K562 (cell line): ENCODE results near the gene FANCD2. TPM values are rescaled to one million over a fixed set of nuclear protein-coding genes. Genes with fewer than 3 reads are reported as not detected.

Source experiments
- ATAC-seq: fragments of 200-7000 bp; cut with Tn5 transposase; 3 replicates; pipeline ENCODE4 v1.9.1; 2020; ENCODE audit warnings: moderate library complexity
- BruUV-seq: library from RNA; stranded (reverse); fragments of 400-500 nt; replicated peaks from 2 replicates; lab custom pipeline; 2021; lab: Mats Ljungman, UMichigan
- CTCF ChIA-PET: fragments of 300-600 bp; formaldehyde crosslinking; extraction: SDS; loops from one replicate; lab custom pipeline; 2021; ENCODE audit warnings: low intra/inter-chr PET ratio; lab: Yijun Ruan, JAX
- POLR2A ChIA-PET: fragments of 300-600, 350-650 bp; sonication (Branson Sonifier 250); formaldehyde crosslinking; extraction: SDS; loops from one replicate; lab custom pipeline; 2021; ENCODE audit warnings: antibody characterized with exemption, inconsistent platforms; lab: Yijun Ruan, JAX
- DNase-seq, 4 experiments: peaks; one replicate each; pipeline versions ENCODE4 v3.0.0 to v3.0.0-alpha.2; 2011 to 2018; ENCODE audit warnings: low spot score in 3 of 4, mixed read lengths in 3 of 4; ENCODE audit errors: extremely low read depth in 1 of 4
- FAIRE-seq: peaks from 2 replicates; lab custom pipeline; 2011; peaks lifted over from hg19 to GRCh38; lab: Jason Lieb, UNC
- H2AFZ ChIP-seq: 2 replicates; pipeline ENCODE4 v1.6.0; 2011; ENCODE audit warnings: low read depth, low read length, control low read depth, inconsistent platforms
- H3K27ac ChIP-seq: fragments of 200-600 bp; 3 replicates; pipeline ENCODE4 v1.8.0; 2011; ENCODE audit warnings: low read depth, mild to moderate bottlenecking, control low read depth, inconsistent platforms, low read length, moderate library complexity, mixed read lengths; ENCODE audit errors: extremely low read depth
- H3K27me3 ChIP-seq, 2 experiments: fragments of 300-600 bp in 1 of 2; 2 replicates in 1 of 2; 3 replicates in 1 of 2; pipeline versions ENCODE4 v1.6.0 to v1.8.0; 2011; ENCODE audit warnings: inconsistent platforms in 2 of 2, low read length in 2 of 2, mild to moderate bottlenecking in 1 of 2, mixed read lengths in 1 of 2, moderate library complexity in 1 of 2; ENCODE audit not compliant: control insufficient read depth in 2 of 2, insufficient read depth in 2 of 2
- H3K36me3 ChIP-seq: fragments of 300-600 bp; 3 replicates; pipeline ENCODE4 v1.8.0; 2011; ENCODE audit warnings: mild to moderate bottlenecking, low read length, inconsistent platforms; ENCODE audit not compliant: control insufficient read depth, insufficient read depth
- H3K4me1 ChIP-seq, 2 experiments: fragments of 200-600 bp in 1 of 2; replicated peaks in 1 of 2; 2 replicates in 1 of 2; 3 replicates in 1 of 2; pipeline versions ENCODE4 v1.5.1 to v1.8.0; 2011; ENCODE audit warnings: inconsistent platforms in 2 of 2, low read length in 2 of 2, mild to moderate bottlenecking in 1 of 2, mixed read lengths in 1 of 2, moderate library complexity in 1 of 2; ENCODE audit not compliant: control insufficient read depth in 2 of 2, insufficient read depth in 2 of 2
- H3K4me2 ChIP-seq: 2 replicates; pipeline ENCODE4 v1.6.1; 2011; ENCODE audit warnings: low read length, control low read depth, inconsistent platforms, mixed read lengths; ENCODE audit not compliant: insufficient read depth
- H3K4me3 ChIP-seq: fragments of 200-600 bp; sonication (generic), shearing (Covaris generic); 2 replicates; pipeline ENCODE4 v1.5.1; 2016; ENCODE audit warnings: control low read depth, inconsistent platforms
- H3K79me2 ChIP-seq: fragments of 200-600 bp; 3 replicates; pipeline ENCODE4 v1.8.0; 2011; ENCODE audit warnings: low read length, inconsistent platforms; ENCODE audit not compliant: control insufficient read depth, insufficient read depth
- H3K9ac ChIP-seq, 2 experiments: 2 replicates each; pipeline versions ENCODE4 v1.6.0 to v1.6.1; 2011; ENCODE audit warnings: low read depth in 2 of 2, low read length in 2 of 2, control low read depth in 1 of 2, inconsistent platforms in 1 of 2, mild to moderate bottlenecking in 1 of 2, mixed read lengths in 1 of 2; ENCODE audit not compliant: insufficient read depth in 1 of 2
- H3K9me1 ChIP-seq: one replicate; pipeline ENCODE4 v1.6.0; 2011; ENCODE audit warnings: inconsistent platforms, mild to moderate bottlenecking, low read length, moderate library complexity; ENCODE audit not compliant: control insufficient read depth, insufficient read depth
- H3K9me3 ChIP-seq: replicated peaks from 2 replicates; pipeline ENCODE4 v1.5.1; 2011; ENCODE audit warnings: low read depth, low read length, inconsistent platforms; ENCODE audit not compliant: control insufficient read depth, insufficient read depth
- H4K20me1 ChIP-seq: replicated peaks from 2 replicates; pipeline ENCODE4 v1.6.1; 2011; ENCODE audit warnings: low read length, inconsistent platforms, mixed read lengths; ENCODE audit not compliant: control insufficient read depth, insufficient read depth
- CBFB ChIP-seq: sonication (generic); formaldehyde crosslinking; IDR thresholded peaks from 2 replicates; pipeline ENCODE4 v1.4.0; 2020; ENCODE audit warnings: mild to moderate bottlenecking, missing genetic modification reagents
- CEBPB ChIP-seq: fragments of 450-650 bp; IDR thresholded peaks from 2 replicates; pipeline ENCODE4 v1.6.1; 2016; ENCODE audit warnings: missing genetic modification characterization, missing compliant biosample characterization
- CEBPG ChIP-seq, 3 experiments: fragments of 200-800 bp in 1 of 3; sonication (Bioruptor generic) in 1 of 3; sonication (generic) in 1 of 3; formaldehyde crosslinking in 1 of 3; IDR thresholded peaks in 2 of 3; conservative IDR thresholded peaks in 1 of 3; 2 replicates each; pipeline versions ENCODE4 v1.6.1 to v1.8.0; 2016 to 2022; ENCODE audit warnings: missing compliant biosample characterization in 2 of 3, missing genetic modification characterization in 2 of 3, mild to moderate bottlenecking in 1 of 3, missing genetic modification reagents in 1 of 3
- CREBBP ChIP-seq: IDR thresholded peaks from one replicate; pipeline ENCODE4 v1.6.1; 2012; ENCODE audit warnings: low read depth, mild to moderate bottlenecking, control low read depth, inconsistent platforms, low read length
- POLR2G ChIP-seq: fragments of 200-400 bp; formaldehyde crosslinking; IDR thresholded peaks from 2 replicates; pipeline ENCODE4 v1.6.1; 2017; ENCODE audit warnings: low read depth, mild to moderate bottlenecking, antibody characterized with exemption, low read length, moderate library complexity
- RFX1 ChIP-seq: fragments of 450-650 bp; IDR thresholded peaks from 2 replicates; pipeline ENCODE4 v1.6.1; 2016; ENCODE audit warnings: mild to moderate bottlenecking, moderate library complexity
- WGBS: fragments of 100-300 bp; shearing (Covaris generic); methylation state at CpG from one replicate; pipeline ENCODE4 v1.1.6; 2016; ENCODE audit warnings: low coverage, mixed read lengths; ENCODE audit not compliant: insufficient coverage; ENCODE audit errors: missing lambda C conversion rate; 5-methylcytosine and 5-hydroxymethylcytosine counted together
- in situ Hi-C: fragments of 300-500 bp; cut with MboI; formaldehyde crosslinking; loops from 4 replicates; pipeline ENCODE4 v1.15.0; 2018; ENCODE audit warnings: inconsistent platforms, mixed read lengths
- intact Hi-C: fragments of 100-400 bp; cut with micrococcal nuclease; formaldehyde crosslinking; loops from 2 replicates; pipeline ENCODE4 v1.14.2; 2022
- polyA plus RNA-seq, 8 experiments: library from polyadenylated mRNA; depleted of rRNA in 4 of 8; stranded (reverse) in 5 of 8; unstranded in 3 of 8; fragments of >200 nt; fragmentation: Nextera tagmentation in 2 of 8; fragmentation: Illumina TruSeq in 1 of 8; extraction: Ambion mirVana in 2 of 8; extraction: Trizol in 1 of 8; gene quantifications; 2 replicates each; pipeline versions ENCODE4 v1.2.1 to v1.2.3, GENCODE V29; 2011 to 2014; ENCODE audit warnings: inconsistent platforms in 1 of 8, missing spikeins in 1 of 8
- total RNA-seq, 7 experiments: library from RNA; depleted of rRNA in 6 of 7; stranded (reverse); fragments of >200 nt in 6 of 7; fragmentation: Illumina TruSeq in 2 of 7; extraction: Trizol in 2 of 7; gene quantifications; 2 replicates each; pipeline versions ENCODE4 v1.2.1 to v1.2.3, GENCODE V29; 2011 to 2021; ENCODE audit warnings: low replicate concordance in 1 of 7

The FANCD2 gene
- total and polyA plus RNA-seq, 9 of the 15 experiments (the other 6 are each of a cell fraction or from before 2014, with no cell fraction given), result 59.4 to 137 (median 96.1) TPM

DNA sequence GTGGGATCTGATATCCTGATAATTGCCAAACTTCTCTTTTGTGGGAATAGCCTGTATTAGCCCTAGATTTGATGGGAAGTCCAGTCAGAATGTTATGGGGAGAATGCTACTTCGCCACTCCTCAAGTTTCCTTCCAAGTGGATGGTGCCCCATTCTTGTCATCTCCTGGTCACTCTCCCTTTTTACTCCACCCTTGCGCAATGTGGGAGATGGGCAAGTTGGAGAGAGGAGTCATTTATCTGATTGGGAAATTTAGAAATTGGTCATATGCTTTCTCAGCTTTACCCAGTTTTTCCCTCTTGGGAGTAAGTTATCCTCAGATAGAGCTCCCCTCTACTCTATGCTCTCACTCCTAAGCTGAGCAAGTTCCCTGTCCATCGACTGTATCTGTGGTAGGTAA lies 67.4 kb downstream of the FANCD2 start:
- no TSS peak for BruUV-seq
- H3K4me1 ChIP-seq, result no peaks in the 10 kb centered on the region
- DNase-seq (no peak), ATAC-seq (no peak), FAIRE-seq (no peak)
- ChIA-PET POLR2A (interaction anchor here (1.0 to 1.3 kb wide), 2 partner anchors 10 to 21 kb away, joined by 4 to 5 read pairs; no protein-coding TSS in a partner anchor), CTCF (no interaction called here)
- no peak overlapping the region for H3K4me3 ChIP-seq
- H3K36me3 ChIP-seq, result peaks cover 80% of the 10 kb centered on the region
- intact Hi-C loops (no loop called here), in situ Hi-C loops (no loop called here)
- 94% methylated on average over 3 of the region's 3 CpGs for WGBS
- no peaks in the 10 kb centered on the region for H3K9me3 ChIP-seq
- H3K27ac ChIP-seq, result no peak overlapping the region
- no peaks in the 10 kb centered on the region for H3K27me3 ChIP-seq
- TF ChIP-seq CEBPB (tag) (peak; percentile 79), CBFB (CRISPR knock-in tag) (no peak), CREBBP (no peak), POLR2G (no peak), RFX1 (no peak), CEBPG (CRISPR knock-in tag; IDR thresholded peaks at IDR 0.05) (no peak), CEBPG (tag; conservative IDR thresholded peaks at IDR 0.05 in 1 of 2, IDR thresholded peaks at IDR 0.05 in 1 of 2) (peak; percentile 43 to 49; a peak in 3 of 4 replicates)
- H3K79me2 ChIP-seq, result no peaks in the 10 kb centered on the region
- no peak overlapping the region for H3K9ac ChIP-seq
- H2AFZ ChIP-seq, result no peak overlapping the region
- no peak overlapping the region for H3K4me2 ChIP-seq
- H3K9me1 ChIP-seq, result no peaks in the 10 kb centered on the region
- no peaks in the 10 kb centered on the region for H4K20me1 ChIP-seq
